Measurements from ENCODE around the gene CYB561D1. TPM values are rescaled to one million over a fixed set of nuclear protein-coding genes. Genes with fewer than 3 reads are reported as not detected.

The CYB561D1 gene
- total and polyA plus RNA-seq, 10 of the 15 experiments (the other 5 are each of a cell fraction or from before 2014, with no cell fraction given), result 0.68 to 9.0 (median 3.3) TPM

GRCh38 chr1:109538827-109539555 lies 45.1 kb downstream of the CYB561D1 start:
- no peaks in the 10 kb centered on the region for H3K79me2 ChIP-seq (ENCODE audit: control insufficient read depth, insufficient read depth, low read length)
- no peak overlapping the region for H3K4me3 ChIP-seq
- RAD21 ChIA-PET (ENCODE audit: unreplicated experiment), result interaction anchor here (0.8 to 1.7 kb wide), 2 partner anchors 9 to 235 kb away, joined by 3 to 5 read pairs; partner anchors contain the start of gene GNAI3
- ATAC-seq, result no peak
- in situ Hi-C loops (cut with MboI) (no loop called here), intact Hi-C loops (cut with micrococcal nuclease; ENCODE audit: unreplicated experiment) (no loop called here)
- H3K36me3 ChIP-seq (ENCODE audit: control insufficient read depth in 2 of 2, insufficient read depth in 2 of 2, low read length in 1 of 2), result no peaks in the 10 kb centered on the region
- 39% methylated on average over 9 of the region's 9 CpGs for WGBS (ENCODE audit: insufficient coverage, insufficient replicate concordance, low lambda C conversion rate, missing lambda C conversion rate)
- POLR2A ChIA-PET, result interaction anchor here (1.1 kb wide), 1 partner anchor 20 kb away, joined by 3 read pairs; no protein-coding TSS in a partner anchor
- SMC1A ChIA-PET (ENCODE audit: uncharacterized antibody, unreplicated experiment), result interaction anchor here (2.5 kb wide), 1 partner anchor 9 kb away, joined by 10 read pairs; no protein-coding TSS in a partner anchor
- H3K4me1 ChIP-seq (ENCODE audit: control insufficient read depth, insufficient read depth, low read length), result no peaks in the 10 kb centered on the region
- no TSS peak for BruUV-seq (replicated peaks)
- no peaks in the 10 kb centered on the region for H4K20me1 ChIP-seq (ENCODE audit: control insufficient read depth, insufficient read depth)
- CTCF ChIA-PET, result interaction anchor here (0.5 to 21.3 kb wide), 7 partner anchors 8 to 446 kb away, joined by 3 to 1280 read pairs (median 5); partner anchors contain the start of genes AHCYL1, AMIGO1 and CYB561D1
- no peak for TF ChIP-seq DPF2 (IDR thresholded peaks at IDR 0.05)
- TF ChIP-seq HCFC1 (IDR thresholded peaks at IDR 0.05; ENCODE audit: low read length), result no peak
- TF ChIP-seq IRF3 (IDR thresholded peaks at IDR 0.05), result no peak
- no peak for TF ChIP-seq PRDM15 (CRISPR knock-in tag; IDR thresholded peaks at IDR 0.05)
- no peak for TF ChIP-seq TCF12 (IDR thresholded peaks at IDR 0.05; ENCODE audit: low read depth, low read length)
- no peak for TF ChIP-seq KAT2A (conservative IDR thresholded peaks at IDR 0.05; ENCODE audit: control insufficient read depth, low read depth, low read length)
- TF ChIP-seq YBX1 (IDR thresholded peaks at IDR 0.05), result no peak
- no peak for TF ChIP-seq RELA (IDR thresholded peaks at IDR 0.05; ENCODE audit: borderline replicate concordance, partially characterized antibody)
- TF ChIP-seq BCL3 (IDR thresholded peaks at IDR 0.05; ENCODE audit: borderline replicate concordance, insufficient read depth, low read depth, low read length, poor library complexity, severe bottlenecking), result no peak
- H3K27ac ChIP-seq (ENCODE audit: control insufficient read depth, insufficient read depth), result no peak overlapping the region
- H3K9ac ChIP-seq (ENCODE audit: control insufficient read depth, insufficient read depth, low read length), result no peak overlapping the region
- DNase-seq (ENCODE audit: low read depth, low spot score), result no peak
- no peak for FAIRE-seq
- H3K9me3 ChIP-seq (replicated peaks; ENCODE audit: control insufficient read depth, insufficient read depth, low read length), result no peaks in the 10 kb centered on the region
- H3K4me2 ChIP-seq (ENCODE audit: control insufficient read depth, insufficient read depth), result no peak overlapping the region
- no peak overlapping the region for H2AFZ ChIP-seq (ENCODE audit: control insufficient read depth, low read depth, low read length)
- no peaks in the 10 kb centered on the region for H3K27me3 ChIP-seq (replicated peaks in 1 of 2; ENCODE audit: control insufficient read depth in 2 of 2, insufficient read depth in 2 of 2, low read length in 1 of 2)
